K562 (cell line): ENCODE data around the gene HHIPL2. TPM values are rescaled to one million over a fixed set of nuclear protein-coding genes. Genes with fewer than 3 reads are reported as not detected.

Source experiments
- ATAC-seq: fragments of 200-7000 bp; cut with Tn5 transposase; 3 replicates; pipeline ENCODE4 v1.9.1; 2020; ENCODE audit warnings: moderate library complexity
- BruUV-seq: library from RNA; stranded (reverse); fragments of 400-500 nt; replicated peaks from 2 replicates; lab custom pipeline; 2021; lab: Mats Ljungman, UMichigan
- CTCF ChIA-PET: fragments of 300-600 bp; formaldehyde crosslinking; extraction: SDS; loops from one replicate; lab custom pipeline; 2021; ENCODE audit warnings: low intra/inter-chr PET ratio; lab: Yijun Ruan, JAX
- POLR2A ChIA-PET: fragments of 300-600, 350-650 bp; sonication (Branson Sonifier 250); formaldehyde crosslinking; extraction: SDS; loops from one replicate; lab custom pipeline; 2021; ENCODE audit warnings: antibody characterized with exemption, inconsistent platforms; lab: Yijun Ruan, JAX
- DNase-seq, 4 experiments: peaks; one replicate each; pipeline versions ENCODE4 v3.0.0 to v3.0.0-alpha.2; 2011 to 2018; ENCODE audit warnings: low spot score in 3 of 4, mixed read lengths in 3 of 4; ENCODE audit errors: extremely low read depth in 1 of 4
- FAIRE-seq: peaks from 2 replicates; lab custom pipeline; 2011; peaks lifted over from hg19 to GRCh38; lab: Jason Lieb, UNC
- H2AFZ ChIP-seq: 2 replicates; pipeline ENCODE4 v1.6.0; 2011; ENCODE audit warnings: low read depth, low read length, control low read depth, inconsistent platforms
- H3K27ac ChIP-seq: fragments of 200-600 bp; 3 replicates; pipeline ENCODE4 v1.8.0; 2011; ENCODE audit warnings: low read depth, mild to moderate bottlenecking, control low read depth, inconsistent platforms, low read length, moderate library complexity, mixed read lengths; ENCODE audit errors: extremely low read depth
- H3K27me3 ChIP-seq, 2 experiments: fragments of 300-600 bp in 1 of 2; 2 replicates in 1 of 2; 3 replicates in 1 of 2; pipeline versions ENCODE4 v1.6.0 to v1.8.0; 2011; ENCODE audit warnings: inconsistent platforms in 2 of 2, low read length in 2 of 2, mild to moderate bottlenecking in 1 of 2, mixed read lengths in 1 of 2, moderate library complexity in 1 of 2; ENCODE audit not compliant: control insufficient read depth in 2 of 2, insufficient read depth in 2 of 2
- H3K36me3 ChIP-seq: fragments of 300-600 bp; 3 replicates; pipeline ENCODE4 v1.8.0; 2011; ENCODE audit warnings: mild to moderate bottlenecking, low read length, inconsistent platforms; ENCODE audit not compliant: control insufficient read depth, insufficient read depth
- H3K4me1 ChIP-seq, 2 experiments: fragments of 200-600 bp in 1 of 2; replicated peaks in 1 of 2; 2 replicates in 1 of 2; 3 replicates in 1 of 2; pipeline versions ENCODE4 v1.5.1 to v1.8.0; 2011; ENCODE audit warnings: inconsistent platforms in 2 of 2, low read length in 2 of 2, mild to moderate bottlenecking in 1 of 2, mixed read lengths in 1 of 2, moderate library complexity in 1 of 2; ENCODE audit not compliant: control insufficient read depth in 2 of 2, insufficient read depth in 2 of 2
- H3K4me2 ChIP-seq: 2 replicates; pipeline ENCODE4 v1.6.1; 2011; ENCODE audit warnings: low read length, control low read depth, inconsistent platforms, mixed read lengths; ENCODE audit not compliant: insufficient read depth
- H3K4me3 ChIP-seq: fragments of 200-600 bp; sonication (generic), shearing (Covaris generic); 2 replicates; pipeline ENCODE4 v1.5.1; 2016; ENCODE audit warnings: control low read depth, inconsistent platforms
- H3K79me2 ChIP-seq: fragments of 200-600 bp; 3 replicates; pipeline ENCODE4 v1.8.0; 2011; ENCODE audit warnings: low read length, inconsistent platforms; ENCODE audit not compliant: control insufficient read depth, insufficient read depth
- H3K9ac ChIP-seq, 2 experiments: 2 replicates each; pipeline versions ENCODE4 v1.6.0 to v1.6.1; 2011; ENCODE audit warnings: low read depth in 2 of 2, low read length in 2 of 2, control low read depth in 1 of 2, inconsistent platforms in 1 of 2, mild to moderate bottlenecking in 1 of 2, mixed read lengths in 1 of 2; ENCODE audit not compliant: insufficient read depth in 1 of 2
- H3K9me1 ChIP-seq: one replicate; pipeline ENCODE4 v1.6.0; 2011; ENCODE audit warnings: inconsistent platforms, mild to moderate bottlenecking, low read length, moderate library complexity; ENCODE audit not compliant: control insufficient read depth, insufficient read depth
- H3K9me3 ChIP-seq: replicated peaks from 2 replicates; pipeline ENCODE4 v1.5.1; 2011; ENCODE audit warnings: low read depth, low read length, inconsistent platforms; ENCODE audit not compliant: control insufficient read depth, insufficient read depth
- H4K20me1 ChIP-seq: replicated peaks from 2 replicates; pipeline ENCODE4 v1.6.1; 2011; ENCODE audit warnings: low read length, inconsistent platforms, mixed read lengths; ENCODE audit not compliant: control insufficient read depth, insufficient read depth
- CHAMP1 ChIP-seq: fragments of 450-650 bp; IDR thresholded peaks from 2 replicates; pipeline ENCODE4 v1.6.1; 2016; ENCODE audit warnings: mild to moderate bottlenecking
- GABPB1 ChIP-seq: sonication (generic); formaldehyde crosslinking; IDR thresholded peaks from 2 replicates; pipeline ENCODE4 v1.8.0; 2022; ENCODE audit warnings: mild to moderate bottlenecking, missing genetic modification reagents
- MTA1 ChIP-seq: fragments of 450-650 bp; IDR thresholded peaks from 2 replicates; pipeline ENCODE4 v1.6.1; 2017; ENCODE audit warnings: borderline replicate concordance
- MTF1 ChIP-seq: fragments of 250-450 bp; sonication (Bioruptor Pico); IDR thresholded peaks from 2 replicates; pipeline ENCODE4 v1.9.0; 2021; ENCODE audit warnings: moderate library complexity, mild to moderate bottlenecking, inconsistent platforms, borderline replicate concordance
- PURB ChIP-seq: sonication (generic); formaldehyde crosslinking; IDR thresholded peaks from 2 replicates; pipeline ENCODE4 v1.9.0; 2021; ENCODE audit warnings: low read depth, mild to moderate bottlenecking, missing genetic modification reagents
- RBM39 ChIP-seq: fragments of 200-400 bp; formaldehyde crosslinking; optimal IDR thresholded peaks from 2 replicates; pipeline ENCODE3; 2018; ENCODE audit warnings: low read depth, low read length
- ZBTB5 ChIP-seq: fragments of 450-650 bp; IDR thresholded peaks from 2 replicates; pipeline ENCODE4 v1.6.1; 2017; ENCODE audit warnings: antibody characterized with exemption
- ZNF12 ChIP-seq: sonication (generic); formaldehyde crosslinking; IDR thresholded peaks from 2 replicates; pipeline ENCODE4 v1.4.0; 2020; ENCODE audit warnings: mild to moderate bottlenecking, missing genetic modification reagents
- ZNF324 ChIP-seq: fragments of 250-450 bp; sonication (Bioruptor Pico); IDR thresholded peaks from 2 replicates; pipeline ENCODE4 v1.4.0; 2020; ENCODE audit warnings: mild to moderate bottlenecking
- ZNF668 ChIP-seq: fragments of 250-450 bp; sonication (Bioruptor Pico); IDR thresholded peaks from 2 replicates; pipeline ENCODE4 v1.8.0; 2022; ENCODE audit warnings: mild to moderate bottlenecking, inconsistent platforms
- ZNF76 ChIP-seq: fragments of 250-450 bp; sonication (Bioruptor Pico); IDR thresholded peaks from 2 replicates; pipeline ENCODE4 v1.4.0; 2020; ENCODE audit warnings: mild to moderate bottlenecking, moderate library complexity, borderline replicate concordance
- WGBS: fragments of 100-300 bp; shearing (Covaris generic); methylation state at CpG from one replicate; pipeline ENCODE4 v1.1.6; 2016; ENCODE audit warnings: low coverage, mixed read lengths; ENCODE audit not compliant: insufficient coverage; ENCODE audit errors: missing lambda C conversion rate; 5-methylcytosine and 5-hydroxymethylcytosine counted together
- in situ Hi-C: fragments of 300-500 bp; cut with MboI; formaldehyde crosslinking; loops from 4 replicates; pipeline ENCODE4 v1.15.0; 2018; ENCODE audit warnings: inconsistent platforms, mixed read lengths
- intact Hi-C: fragments of 100-400 bp; cut with micrococcal nuclease; formaldehyde crosslinking; loops from 2 replicates; pipeline ENCODE4 v1.14.2; 2022
- polyA plus RNA-seq, 8 experiments: library from polyadenylated mRNA; depleted of rRNA in 4 of 8; stranded (reverse) in 5 of 8; unstranded in 3 of 8; fragments of >200 nt; fragmentation: Nextera tagmentation in 2 of 8; fragmentation: Illumina TruSeq in 1 of 8; extraction: Ambion mirVana in 2 of 8; extraction: Trizol in 1 of 8; gene quantifications; 2 replicates each; pipeline versions ENCODE4 v1.2.1 to v1.2.3, GENCODE V29; 2011 to 2014; ENCODE audit warnings: inconsistent platforms in 1 of 8, missing spikeins in 1 of 8
- total RNA-seq, 7 experiments: library from RNA; depleted of rRNA in 6 of 7; stranded (reverse); fragments of >200 nt in 6 of 7; fragmentation: Illumina TruSeq in 2 of 7; extraction: Trizol in 2 of 7; gene quantifications; 2 replicates each; pipeline versions ENCODE4 v1.2.1 to v1.2.3, GENCODE V29; 2011 to 2021; ENCODE audit warnings: low replicate concordance in 1 of 7

The HHIPL2 gene
- total and polyA plus RNA-seq, 9 of the 15 experiments (the other 6 are each of a cell fraction or from before 2014, with no cell fraction given) = 0.05 to 0.60 (median 0.20) TPM; not detected in 1

GRCh38 chr1:222570837-222571236, 22.9 kb upstream of the HHIPL2 start:
- Histone ChIP-seq H4K20me1 (no peaks in the 10 kb centered on the region), H3K9ac (no peak overlapping the region), H3K4me1 (no peaks in the 10 kb centered on the region), H3K36me3 (peaks cover 89% of the 10 kb centered on the region), H3K27ac (no peak overlapping the region), H3K9me1 (no peaks in the 10 kb centered on the region), H2AFZ (no peak overlapping the region), H3K9me3 (no peaks in the 10 kb centered on the region; the same call in 1 of the 2 replicates), H3K79me2 (peaks cover 2% of the 10 kb centered on the region; the same call in 1 of the 3 replicates), H3K27me3 (no peaks in the 10 kb centered on the region), H3K4me2 (no peak overlapping the region), H3K4me3 (no peak overlapping the region)
- in situ Hi-C loops = no loop called here
- ChIA-PET CTCF (no interaction called here), POLR2A (no interaction called here)
- DNase-seq = no peak
- TF ChIP-seq PURB (no peak), ZNF324 (CRISPR knock-in tag) (peak; percentile 91)
- WGBS = 100% methylated on average over 1 of the region's 1 CpG
- FAIRE-seq = no peak
- no TSS peak for BruUV-seq
- ATAC-seq = no peak
- intact Hi-C loops = no loop called here

GRCh38 chr1:222561656-222562055, 13.8 kb upstream of the HHIPL2 start:
- POLR2A ChIA-PET = interaction anchor here (1.1 to 1.8 kb wide), 2 partner anchors 15 to 73 kb away, joined by 4 to 5 read pairs; no protein-coding TSS in a partner anchor
- H3K4me2 ChIP-seq = no peak overlapping the region
- no TSS peak for BruUV-seq
- H3K4me1 ChIP-seq = no peaks in the 10 kb centered on the region
- H3K79me2 ChIP-seq = no peaks in the 10 kb centered on the region
- H3K9me1 ChIP-seq = no peaks in the 10 kb centered on the region
- no peaks in the 10 kb centered on the region for H3K27me3 ChIP-seq
- in situ Hi-C loops = no loop called here
- H3K27ac ChIP-seq = no peak overlapping the region
- WGBS = 100% methylated on average over 1 of the region's 1 CpG
- H3K36me3 ChIP-seq = peaks cover 81% of the 10 kb centered on the region
- no peak for TF ChIP-seq ZNF12 (CRISPR knock-in tag)
- TF ChIP-seq ZNF668 (CRISPR knock-in tag) = no peak
- no peak for TF ChIP-seq CHAMP1
- TF ChIP-seq ZNF76 (CRISPR knock-in tag) = no peak
- TF ChIP-seq RBM39 = no peak
- TF ChIP-seq GABPB1 (CRISPR knock-in tag) = no peak
- TF ChIP-seq MTA1 = no peak
- TF ChIP-seq ZBTB5 = no peak
- no peak for TF ChIP-seq MTF1 (CRISPR knock-in tag)
- CTCF ChIA-PET = no interaction called here
- intact Hi-C loops = no loop called here
- DNase-seq = peak in 1 of 4 experiments; percentile 29
- no peak overlapping the region for H3K9ac ChIP-seq
- H2AFZ ChIP-seq = no peak overlapping the region
- peak; percentile 71 for ATAC-seq
- H3K9me3 ChIP-seq = no peaks in the 10 kb centered on the region
- no peak overlapping the region for H3K4me3 ChIP-seq
- no peak for FAIRE-seq
- no peaks in the 10 kb centered on the region for H4K20me1 ChIP-seq
